Right atrium auricular region (tissue), 2 donors: ENCODE data around the gene FGR. TPM values are rescaled to one million over a fixed set of nuclear protein-coding genes. Genes with fewer than 3 reads are reported as not detected.

Source experiments
- DNase-seq: peaks from one replicate; pipeline ENCODE4 v3.0.0-alpha.2; 2019; ENCODE audit warnings: low spot score
- H3K27ac ChIP-seq, 2 donors: fragments of 200-600 bp; sonication (generic); 1 replicate in 1 of 2; 2 replicates in 1 of 2; pipeline ENCODE4 v1.5.1; 2016 to 2019
- H3K27me3 ChIP-seq, 2 donors: fragments of 200-600 bp; sonication (generic); one replicate each; pipeline versions ENCODE4 v1.5.1 to v1.6.0; 2017 to 2019
- H3K36me3 ChIP-seq: fragments of 200-600 bp; sonication (generic); one replicate; pipeline ENCODE4 v1.5.1; 2016
- H3K4me1 ChIP-seq, 2 donors: fragments of 200-600 bp; sonication (generic); one replicate each; pipeline versions ENCODE4 v1.5.1 to v1.6.0; 2017 to 2019
- H3K4me3 ChIP-seq, 2 donors: fragments of 200-600 bp; sonication (generic); 1 replicate in 1 of 2; 2 replicates in 1 of 2; pipeline ENCODE4 v1.5.1; 2017 to 2019; ENCODE audit warnings: mild to moderate bottlenecking in 1 of 2, moderate library complexity in 1 of 2
- H3K9me3 ChIP-seq, 2 donors: fragments of 200-600 bp; sonication (generic); one replicate each; pipeline ENCODE4 v1.5.1; 2019
- CTCF ChIP-seq, 2 donors: fragments of 200-600 bp; sonication (generic); IDR thresholded peaks; one replicate each; pipeline ENCODE4 v1.5.1; 2019; ENCODE audit warnings: antibody characterized with exemption in 2 of 2
- total RNA-seq, 2 donors: library from RNA; depleted of rRNA; stranded (reverse); fragments of >200 nt; gene quantifications; one replicate each; pipeline ENCODE4 v1.1.0, GENCODE V29; 2016

Gene FGR
- total RNA-seq, 2 donors from 2014 or later, result 5.7 to 19.8 TPM

- Histone ChIP-seq H3K27ac (peak overlapping the region; percentile 36 to 57), H3K27me3 (no peaks in the 10 kb centered on the region), H3K4me1 (peaks cover 0 to 46% of the 10 kb centered on the region in 2 donors), H3K9me3 (no peaks in the 10 kb centered on the region), H3K36me3 (no peaks in the 10 kb centered on the region), H3K4me3 (no peak overlapping the region)
- TF ChIP-seq CTCF (IDR thresholded peaks at IDR 0.05), result no peak
- no peak for DNase-seq
Measured at GRCh38 chr1:27662261-27662660, 27.3 kb upstream of the FGR start.

GRCh38 chr1:27661412-27662075 is 26.6 kb upstream of the FGR start:
- no peak overlapping the region for H3K27ac ChIP-seq
- no peaks in the 10 kb centered on the region for H3K27me3 ChIP-seq
- H3K9me3 ChIP-seq, result no peaks in the 10 kb centered on the region
- DNase-seq, result no peak
- no peaks in the 10 kb centered on the region for H3K36me3 ChIP-seq
- H3K4me3 ChIP-seq, result no peak overlapping the region
- TF ChIP-seq CTCF (IDR thresholded peaks at IDR 0.05), result no peak
- peaks cover 0 to 48% of the 10 kb centered on the region in 2 donors for H3K4me1 ChIP-seq

GRCh38 chr1:27660300-27660835 is 25.4 kb upstream of the FGR start:
- no peaks in the 10 kb centered on the region for H3K36me3 ChIP-seq
- H3K27me3 ChIP-seq, result no peaks in the 10 kb centered on the region
- no peaks in the 10 kb centered on the region for H3K9me3 ChIP-seq
- H3K4me1 ChIP-seq, result peaks cover 0 to 60% of the 10 kb centered on the region in 2 donors
- no peak for DNase-seq
- TF ChIP-seq CTCF (IDR thresholded peaks at IDR 0.05), result no peak
- peak overlapping the region; percentile 93 to 97 for H3K27ac ChIP-seq
- H3K4me3 ChIP-seq, result peak overlapping the region; percentile 36 to 64

- Histone ChIP-seq H3K27me3 (no peaks in the 10 kb centered on the region), H3K9me3 (no peaks in the 10 kb centered on the region), H3K27ac (peak overlapping the region; percentile 93 to 97), H3K36me3 (no peaks in the 10 kb centered on the region), H3K4me1 (peaks cover 0 to 65% of the 10 kb centered on the region in 2 donors), H3K4me3 (peak overlapping the region; percentile 36 to 64)
- TF ChIP-seq CTCF (IDR thresholded peaks at IDR 0.05), result peak in 1 of 2 donors; percentile 23
- DNase-seq, result peak; percentile 94
Measured at GRCh38 chr1:27659497-27660299, 24.7 kb upstream of the FGR start.

DNA sequence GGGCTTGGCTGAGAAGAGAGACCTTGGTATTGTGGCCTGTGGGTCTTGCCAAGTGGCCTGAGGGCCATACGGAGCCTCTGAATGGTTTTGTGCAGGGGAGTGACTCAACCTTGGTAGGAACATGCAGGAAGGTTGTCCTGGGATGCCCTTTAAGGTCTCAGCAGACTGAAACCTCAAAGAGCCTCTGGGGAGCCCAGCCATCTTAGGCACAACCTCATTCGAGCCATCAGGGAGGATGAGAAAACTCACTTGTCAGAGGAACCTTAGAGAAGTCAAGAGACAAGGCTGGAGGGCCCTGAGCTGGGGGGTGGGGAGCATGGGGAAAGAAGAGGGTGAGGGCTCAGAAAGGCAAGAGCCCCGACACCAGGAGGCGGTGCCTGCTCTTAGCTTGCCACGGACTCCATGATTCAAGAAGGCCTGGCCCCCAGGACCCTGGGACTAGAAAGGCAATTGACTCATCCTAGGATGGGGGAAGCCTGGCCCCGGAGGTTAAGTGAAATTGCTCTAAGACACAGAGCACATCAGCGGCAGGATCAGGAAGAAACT is 24.0 kb upstream of the FGR start:
- DNase-seq, result no peak
- H3K4me3 ChIP-seq, result peak overlapping the region in 1 of 2 donors; percentile 64
- TF ChIP-seq CTCF (IDR thresholded peaks at IDR 0.05), result no peak
- H3K27ac ChIP-seq, result peak overlapping the region; percentile 93 to 97
- H3K27me3 ChIP-seq, result no peaks in the 10 kb centered on the region
- no peaks in the 10 kb centered on the region for H3K36me3 ChIP-seq
- H3K9me3 ChIP-seq, result no peaks in the 10 kb centered on the region
- H3K4me1 ChIP-seq, result peaks cover 0 to 64% of the 10 kb centered on the region in 2 donors
